Measurements from ENCODE around the gene PIP4K2A. TPM values are rescaled to one million over a fixed set of nuclear protein-coding genes. Genes with fewer than 3 reads are reported as not detected.

The PIP4K2A gene
- total and polyA plus RNA-seq, 2 experiments from 2014 or later = 16.5 to 31.1 TPM

GRCh38 chr10:22504766-22505165 is 209.6 kb downstream of the PIP4K2A start:
- TF ChIP-seq EZH2phosphoT487 (IDR thresholded peaks at IDR 0.05; ENCODE audit: low read depth, severe bottlenecking, unreplicated experiment) (no peak), EZH2 (IDR thresholded peaks at IDR 0.05; ENCODE audit: borderline replicate concordance) (no peak), CTCF (IDR thresholded peaks at IDR 0.05; ENCODE audit: poor library complexity) (no peak)
- Histone ChIP-seq H3K9me3 (ENCODE audit: low read depth) (no peaks in the 10 kb centered on the region), H4K20me1 (ENCODE audit: insufficient read depth, poor library complexity, severe bottlenecking) (no peaks in the 10 kb centered on the region), H3K4me3 (no peak overlapping the region), H3K27ac (peak overlapping the region; percentile 34), H2AFZ (no peak overlapping the region), H3K36me3 (replicated peaks; ENCODE audit: insufficient read depth, low read depth) (no peaks in the 10 kb centered on the region), H3K4me1 (ENCODE audit: insufficient read depth) (peaks cover 8% of the 10 kb centered on the region), H3K9me2 (replicated peaks; ENCODE audit: insufficient read depth) (no peaks in the 10 kb centered on the region), H3K4me2 (peak overlapping the region; percentile 55), H3K27me3 (no peaks in the 10 kb centered on the region), H3K79me2 (no peaks in the 10 kb centered on the region)
- 46% methylated on average over 4 of the region's 4 CpGs for WGBS (ENCODE audit: low lambda C conversion rate, missing lambda C conversion rate)
- no peak for DNase-seq (ENCODE audit: low spot score)

GRCh38 chr10:22503315-22504088 is 210.9 kb downstream of the PIP4K2A start:
- Histone ChIP-seq H3K27me3 (no peaks in the 10 kb centered on the region), H4K20me1 (ENCODE audit: insufficient read depth, poor library complexity, severe bottlenecking) (no peaks in the 10 kb centered on the region), H3K36me3 (replicated peaks; ENCODE audit: insufficient read depth, low read depth) (no peaks in the 10 kb centered on the region), H3K4me2 (no peak overlapping the region), H3K79me2 (no peaks in the 10 kb centered on the region), H3K4me3 (no peak overlapping the region), H2AFZ (no peak overlapping the region), H3K9me3 (ENCODE audit: low read depth) (no peaks in the 10 kb centered on the region), H3K9me2 (replicated peaks; ENCODE audit: insufficient read depth) (no peaks in the 10 kb centered on the region), H3K27ac (no peak overlapping the region), H3K4me1 (ENCODE audit: insufficient read depth) (peaks cover 8% of the 10 kb centered on the region)
- 53% methylated on average over 9 of the region's 9 CpGs for WGBS (ENCODE audit: low lambda C conversion rate, missing lambda C conversion rate)
- no peak for TF ChIP-seq EZH2 (IDR thresholded peaks at IDR 0.05; ENCODE audit: borderline replicate concordance)
- TF ChIP-seq EZH2phosphoT487 (IDR thresholded peaks at IDR 0.05; ENCODE audit: low read depth, severe bottlenecking, unreplicated experiment) = no peak
- no peak for TF ChIP-seq CTCF (IDR thresholded peaks at IDR 0.05; ENCODE audit: poor library complexity)
- no peak for DNase-seq (ENCODE audit: low spot score)

GRCh38 chr10:22501863-22502262 is 212.5 kb downstream of the PIP4K2A start:
- H3K27ac ChIP-seq = no peak overlapping the region
- H2AFZ ChIP-seq = no peak overlapping the region
- no peaks in the 10 kb centered on the region for H3K9me2 ChIP-seq (replicated peaks; ENCODE audit: insufficient read depth)
- no peak overlapping the region for H3K4me3 ChIP-seq
- H4K20me1 ChIP-seq (ENCODE audit: insufficient read depth, poor library complexity, severe bottlenecking) = no peaks in the 10 kb centered on the region
- H3K79me2 ChIP-seq = no peaks in the 10 kb centered on the region
- H3K4me1 ChIP-seq (ENCODE audit: insufficient read depth) = peaks cover 8% of the 10 kb centered on the region
- no peak overlapping the region for H3K4me2 ChIP-seq
- DNase-seq (ENCODE audit: low spot score) = no peak
- H3K27me3 ChIP-seq = no peaks in the 10 kb centered on the region
- no peaks in the 10 kb centered on the region for H3K36me3 ChIP-seq (replicated peaks; ENCODE audit: insufficient read depth, low read depth)
- TF ChIP-seq EZH2 (IDR thresholded peaks at IDR 0.05; ENCODE audit: borderline replicate concordance) (no peak), CTCF (IDR thresholded peaks at IDR 0.05; ENCODE audit: poor library complexity) (no peak), EZH2phosphoT487 (IDR thresholded peaks at IDR 0.05; ENCODE audit: low read depth, severe bottlenecking, unreplicated experiment) (no peak)
- WGBS (ENCODE audit: low lambda C conversion rate, missing lambda C conversion rate) = 98% methylated on average over 2 of the region's 2 CpGs
- H3K9me3 ChIP-seq (ENCODE audit: low read depth) = no peaks in the 10 kb centered on the region
